ENCODE data around the gene EFCAB6.

GRCh38 chr22:43555561-43556515 is 256.3 kb downstream of the EFCAB6 start:
- TF ChIP-seq CTCF (IDR thresholded peaks at IDR 0.05 in 8 of 11, conservative IDR thresholded peaks at IDR 0.05 in 3 of 11) (no peak), POLR2AphosphoS5 (IDR thresholded peaks at IDR 0.05) (no peak), POLR2A (IDR thresholded peaks at IDR 0.05) (no peak)
